Ascending aorta (tissue), 2 donors: ENCODE results near the gene STRBP. TPM values are rescaled to one million over a fixed set of nuclear protein-coding genes. Genes with fewer than 3 reads are reported as not detected.

Experiments
- DNase-seq, 2 donors: peaks; one replicate each; pipeline ENCODE4 v3.0.0-alpha.2; 2019; ENCODE audit warnings: low spot score in 2 of 2
- H3K27ac ChIP-seq, 2 donors: fragments of 200-600 bp; sonication (generic); one replicate each; pipeline ENCODE4 v1.5.1; 2016 to 2017; ENCODE audit warnings: mild to moderate bottlenecking in 1 of 2
- H3K27me3 ChIP-seq: fragments of 200-600 bp; sonication (generic); one replicate; pipeline ENCODE4 v1.5.1; 2017
- H3K36me3 ChIP-seq, 2 donors: fragments of 200-600 bp; sonication (generic); one replicate each; pipeline ENCODE4 v1.5.1; 2016
- H3K4me1 ChIP-seq, 2 donors: fragments of 200-600 bp; sonication (generic); one replicate each; pipeline ENCODE4 v1.5.1; 2016 to 2017; ENCODE audit warnings: mild to moderate bottlenecking in 1 of 2
- H3K4me3 ChIP-seq, 2 donors: fragments of 200-600 bp; sonication (generic); one replicate each; pipeline ENCODE4 v1.5.1; 2016 to 2017; ENCODE audit warnings: mild to moderate bottlenecking in 1 of 2
- H3K9me3 ChIP-seq, 2 donors: fragments of 200-600 bp; sonication (generic); one replicate each; pipeline ENCODE4 v1.5.1; 2016
- CTCF ChIP-seq, 3 experiments: fragments of 200-600 bp in 2 of 3; fragments of 450-650 bp in 1 of 3; sonication (generic) in 2 of 3; IDR thresholded peaks; one replicate each; pipeline ENCODE4 v1.5.1; 2016 to 2019; ENCODE audit warnings: antibody characterized with exemption in 3 of 3, mild to moderate bottlenecking in 1 of 3, moderate library complexity in 1 of 3
- intact Hi-C: fragments of 100-400 bp; cut with DNase I; formaldehyde crosslinking; loops from one replicate; pipeline ENCODE4 v1.15.1; 2023
- total RNA-seq: library from RNA; depleted of rRNA; stranded (reverse); fragments of >200 nt; gene quantifications from one replicate; pipeline ENCODE4 v1.1.0, GENCODE V29; 2016

STRBP gene
- total RNA-seq, 1 donor from 2014 or later = 0.43 TPM

GRCh38 chr9:123290764-123291163, 22.4 kb upstream of the STRBP start:
- Histone ChIP-seq H3K4me1 (no peaks in the 10 kb centered on the region), H3K36me3 (no peaks in the 10 kb centered on the region), H3K9me3 (no peaks in the 10 kb centered on the region), H3K27me3 (no peaks in the 10 kb centered on the region), H3K4me3 (no peak overlapping the region), H3K27ac (no peak overlapping the region)
- TF ChIP-seq CTCF (IDR thresholded peaks at IDR 0.05) = no peak
- intact Hi-C loops = no loop called here
- DNase-seq = no peak

GRCh38 chr9:123287639-123288038, 19.3 kb upstream of the STRBP start:
- no peak for DNase-seq
- no peaks in the 10 kb centered on the region for H3K4me1 ChIP-seq
- H3K4me3 ChIP-seq = no peak overlapping the region
- no peak for TF ChIP-seq CTCF (IDR thresholded peaks at IDR 0.05)
- H3K27me3 ChIP-seq = no peaks in the 10 kb centered on the region
- H3K27ac ChIP-seq = no peak overlapping the region
- H3K36me3 ChIP-seq = no peaks in the 10 kb centered on the region
- intact Hi-C loops = no loop called here
- no peaks in the 10 kb centered on the region for H3K9me3 ChIP-seq

GRCh38 chr9:123286324-123286723, 17.9 kb upstream of the STRBP start:
- Histone ChIP-seq H3K9me3 (no peaks in the 10 kb centered on the region), H3K36me3 (no peaks in the 10 kb centered on the region), H3K27me3 (no peaks in the 10 kb centered on the region), H3K4me3 (no peak overlapping the region), H3K27ac (no peak overlapping the region), H3K4me1 (no peaks in the 10 kb centered on the region)
- no peak for DNase-seq
- intact Hi-C loops = no loop called here
- no peak for TF ChIP-seq CTCF (IDR thresholded peaks at IDR 0.05)

GRCh38 chr9:123284656-123285055, 16.3 kb upstream of the STRBP start:
- Histone ChIP-seq H3K9me3 (no peaks in the 10 kb centered on the region), H3K27me3 (no peaks in the 10 kb centered on the region), H3K4me3 (no peak overlapping the region), H3K4me1 (no peaks in the 10 kb centered on the region), H3K27ac (no peak overlapping the region), H3K36me3 (no peaks in the 10 kb centered on the region)
- intact Hi-C loops = no loop called here
- no peak for DNase-seq
- no peak for TF ChIP-seq CTCF (IDR thresholded peaks at IDR 0.05)

- H3K27ac ChIP-seq = no peak overlapping the region
- no peak overlapping the region for H3K4me3 ChIP-seq
- H3K36me3 ChIP-seq = no peaks in the 10 kb centered on the region
- TF ChIP-seq CTCF (IDR thresholded peaks at IDR 0.05) = no peak
- no peak for DNase-seq
- H3K27me3 ChIP-seq = no peaks in the 10 kb centered on the region
- intact Hi-C loops = no loop called here
- no peaks in the 10 kb centered on the region for H3K9me3 ChIP-seq
- H3K4me1 ChIP-seq = no peaks in the 10 kb centered on the region
Measured at GRCh38 chr9:123283455-123283854, 15.1 kb upstream of the STRBP start.

GRCh38 chr9:123283048-123283408, 14.6 kb upstream of the STRBP start:
- no peak for DNase-seq
- Histone ChIP-seq H3K27ac (no peak overlapping the region), H3K4me3 (no peak overlapping the region), H3K27me3 (no peaks in the 10 kb centered on the region), H3K4me1 (no peaks in the 10 kb centered on the region), H3K9me3 (no peaks in the 10 kb centered on the region), H3K36me3 (no peaks in the 10 kb centered on the region)
- intact Hi-C loops = no loop called here
- no peak for TF ChIP-seq CTCF (IDR thresholded peaks at IDR 0.05)
